Mononuclear cell (primary cell): ENCODE measurements around the gene PTP4A2. TPM values are rescaled to one million over a fixed set of nuclear protein-coding genes. Genes with fewer than 3 reads are reported as not detected.

Source experiments
- H3K27me3 ChIP-seq: 2 replicates; pipeline ENCODE4 v1.6.0; 2011; ENCODE audit warnings: low read length, control low read depth; ENCODE audit not compliant: insufficient read depth
- H3K4me1 ChIP-seq: 2 replicates; pipeline ENCODE4 v1.5.1; 2011; ENCODE audit warnings: mild to moderate bottlenecking, low read length, control low read depth; ENCODE audit not compliant: insufficient read depth
- H3K4me3 ChIP-seq: 2 replicates; pipeline ENCODE4 v1.5.1; 2011; ENCODE audit warnings: mild to moderate bottlenecking, low read length, moderate library complexity
- H3K9me3 ChIP-seq: 2 replicates; pipeline ENCODE4 v1.5.1; 2011; ENCODE audit warnings: low read depth, mild to moderate bottlenecking, control low read depth, low read length
- total RNA-seq: library from RNA; depleted of rRNA; stranded (reverse); fragments of >200 nt; gene quantifications from one replicate; pipeline ENCODE4 v1.2.3, GENCODE V29; 2012

PTP4A2 gene
- total RNA-seq, 1 donor: 729 TPM

DNA sequence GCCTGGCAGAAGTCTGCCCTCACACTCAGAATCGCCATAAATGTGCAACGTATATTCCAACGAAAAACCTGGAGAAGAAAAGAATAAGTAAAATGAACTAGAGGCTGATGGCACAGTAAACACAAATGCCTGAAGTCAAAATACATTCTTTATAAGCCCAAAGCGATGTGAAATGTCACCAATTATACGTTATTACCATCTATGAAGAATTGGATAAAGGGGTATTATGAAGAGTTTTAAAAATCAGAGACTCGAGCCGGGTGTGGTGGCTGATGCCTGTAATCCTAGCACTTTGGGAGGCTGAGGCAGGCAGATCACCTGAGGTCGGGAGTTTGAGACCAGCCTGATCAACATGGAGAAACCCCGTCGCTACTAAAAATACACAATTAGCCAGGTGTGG lies 18.6 kb downstream of the PTP4A2 start:
- no peak overlapping the region for H3K4me3 ChIP-seq
- peaks cover 49% of the 10 kb centered on the region for H3K4me1 ChIP-seq
- H3K27me3 ChIP-seq: no peaks in the 10 kb centered on the region
- H3K9me3 ChIP-seq: no peaks in the 10 kb centered on the region

GRCh38 chr1:31915438-31915837 lies 22.7 kb downstream of the PTP4A2 start:
- no peaks in the 10 kb centered on the region for H3K9me3 ChIP-seq
- no peaks in the 10 kb centered on the region for H3K27me3 ChIP-seq
- no peak overlapping the region for H3K4me3 ChIP-seq
- peaks cover 26% of the 10 kb centered on the region for H3K4me1 ChIP-seq

DNA sequence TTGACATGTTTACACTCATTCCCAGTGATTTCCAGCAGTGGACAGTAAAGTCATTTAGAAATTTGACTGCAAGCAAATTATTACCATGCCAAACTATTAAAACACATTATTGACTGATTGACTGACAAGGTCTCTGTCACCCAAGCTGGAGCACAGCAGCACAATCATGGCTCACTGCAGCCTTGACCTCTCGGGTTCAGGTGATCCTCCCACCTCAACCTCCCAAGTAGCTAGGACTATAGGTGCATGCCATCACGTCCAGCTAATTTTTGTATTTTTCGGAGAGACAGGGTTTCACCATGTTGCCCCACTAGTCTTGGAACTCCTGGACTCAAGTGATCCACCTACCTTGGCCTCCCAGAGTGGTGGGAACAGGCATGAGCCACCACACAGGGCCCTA lies 24.2 kb downstream of the PTP4A2 start:
- Histone ChIP-seq H3K4me1 (peaks cover 22% of the 10 kb centered on the region), H3K4me3 (no peak overlapping the region), H3K27me3 (no peaks in the 10 kb centered on the region), H3K9me3 (no peaks in the 10 kb centered on the region)

GRCh38 chr1:31912839-31913239 lies 25.3 kb downstream of the PTP4A2 start:
- Histone ChIP-seq H3K27me3 (no peaks in the 10 kb centered on the region), H3K4me1 (peaks cover 19% of the 10 kb centered on the region), H3K4me3 (no peak overlapping the region), H3K9me3 (no peaks in the 10 kb centered on the region)

GRCh38 chr1:31911994-31912780 lies 26.0 kb downstream of the PTP4A2 start:
- Histone ChIP-seq H3K4me3 (no peak overlapping the region), H3K27me3 (no peaks in the 10 kb centered on the region), H3K4me1 (peaks cover 20% of the 10 kb centered on the region), H3K9me3 (no peaks in the 10 kb centered on the region)

DNA sequence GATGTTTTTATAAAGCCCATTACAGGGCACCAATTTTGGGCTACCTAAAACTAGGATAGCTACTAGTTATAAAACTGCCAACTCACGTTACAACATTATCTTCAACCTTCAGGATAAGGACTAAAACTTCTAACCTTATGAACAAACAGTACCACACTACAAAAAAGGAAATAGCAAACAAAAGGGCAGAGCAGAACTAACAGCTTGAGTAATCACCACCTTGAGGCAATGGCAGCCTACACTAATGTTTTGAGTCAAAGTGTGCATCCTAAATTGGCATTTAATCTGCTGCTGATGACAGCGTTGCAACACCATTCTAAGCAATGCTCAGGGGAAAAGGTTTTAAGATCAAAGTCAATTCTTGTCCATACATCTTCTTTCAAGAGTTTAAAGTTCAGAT lies 27.2 kb downstream of the PTP4A2 start:
- H3K9me3 ChIP-seq: no peaks in the 10 kb centered on the region
- no peak overlapping the region for H3K4me3 ChIP-seq
- H3K4me1 ChIP-seq: peaks cover 29% of the 10 kb centered on the region
- H3K27me3 ChIP-seq: no peaks in the 10 kb centered on the region

DNA sequence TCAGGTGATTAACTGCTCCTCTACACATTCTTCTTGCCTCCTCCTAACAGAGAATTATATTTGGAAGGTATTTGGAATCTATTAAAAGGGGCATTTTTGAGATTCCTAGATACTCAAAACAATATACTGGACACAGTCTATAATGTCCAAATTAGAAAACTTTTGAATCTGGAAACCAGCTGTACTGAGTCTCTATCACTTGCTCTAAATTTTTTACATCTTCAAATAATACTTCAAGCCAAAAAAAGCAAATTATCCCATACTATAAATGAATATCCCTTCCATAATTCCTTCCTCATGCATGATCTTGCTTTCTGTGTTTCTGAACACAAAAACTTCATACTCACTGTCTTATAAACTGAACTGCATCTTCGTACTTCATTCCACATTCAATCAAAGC lies 28.5 kb downstream of the PTP4A2 start:
- Histone ChIP-seq H3K4me3 (no peak overlapping the region), H3K9me3 (no peaks in the 10 kb centered on the region), H3K27me3 (no peaks in the 10 kb centered on the region), H3K4me1 (peaks cover 36% of the 10 kb centered on the region)

- H3K9me3 ChIP-seq: no peaks in the 10 kb centered on the region
- H3K4me3 ChIP-seq: no peak overlapping the region
- H3K4me1 ChIP-seq: peaks cover 59% of the 10 kb centered on the region
- H3K27me3 ChIP-seq: no peaks in the 10 kb centered on the region
Observed at GRCh38 chr1:31906557-31906956, 31.6 kb downstream of the PTP4A2 start.

DNA sequence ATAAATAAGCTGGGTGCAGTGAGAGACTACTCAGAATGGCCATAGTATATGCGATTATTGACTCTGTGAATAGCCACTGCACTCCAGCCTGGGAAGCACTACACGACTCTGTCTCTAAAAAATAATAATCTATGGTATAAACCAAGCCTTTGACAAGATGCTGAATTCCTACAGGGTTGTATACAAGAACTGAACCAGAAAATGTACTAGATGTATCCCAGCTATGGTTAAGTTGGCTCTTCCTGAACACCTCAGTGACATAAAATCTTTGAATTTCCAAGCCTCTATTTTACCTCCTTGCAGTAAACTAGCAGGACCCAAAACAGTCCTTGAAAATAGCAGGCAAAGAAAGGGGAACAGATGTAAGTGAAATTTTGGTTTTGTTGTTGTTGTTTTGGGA lies 32.5 kb downstream of the PTP4A2 start:
- H3K4me1 ChIP-seq: peaks cover 59% of the 10 kb centered on the region

GRCh38 chr1:31905093-31905509 lies 33.1 kb downstream of the PTP4A2 start:
- no peak overlapping the region for H3K4me3 ChIP-seq
- no peaks in the 10 kb centered on the region for H3K9me3 ChIP-seq
- peaks cover 64% of the 10 kb centered on the region for H3K4me1 ChIP-seq
- H3K27me3 ChIP-seq: no peaks in the 10 kb centered on the region

More for the DNA sequence above, 32.5 kb downstream of the PTP4A2 start:
- Histone ChIP-seq H3K27me3 (no peaks in the 10 kb centered on the region), H3K4me3 (no peak overlapping the region), H3K9me3 (no peaks in the 10 kb centered on the region)

- Histone ChIP-seq H3K9me3 (no peaks in the 10 kb centered on the region), H3K27me3 (no peaks in the 10 kb centered on the region), H3K4me1 (peaks cover 64% of the 10 kb centered on the region), H3K4me3 (no peak overlapping the region)
Observed at GRCh38 chr1:31904339-31905092, 33.7 kb downstream of the PTP4A2 start.

GRCh38 chr1:31902510-31902860 lies 35.7 kb downstream of the PTP4A2 start:
- no peak overlapping the region for H3K4me3 ChIP-seq
- peaks cover 64% of the 10 kb centered on the region for H3K4me1 ChIP-seq
- no peaks in the 10 kb centered on the region for H3K27me3 ChIP-seq
- H3K9me3 ChIP-seq: no peaks in the 10 kb centered on the region

GRCh38 chr1:31901838-31902509 lies 36.2 kb downstream of the PTP4A2 start:
- Histone ChIP-seq H3K27me3 (no peaks in the 10 kb centered on the region), H3K4me1 (peaks cover 61% of the 10 kb centered on the region), H3K4me3 (no peak overlapping the region), H3K9me3 (no peaks in the 10 kb centered on the region)

DNA sequence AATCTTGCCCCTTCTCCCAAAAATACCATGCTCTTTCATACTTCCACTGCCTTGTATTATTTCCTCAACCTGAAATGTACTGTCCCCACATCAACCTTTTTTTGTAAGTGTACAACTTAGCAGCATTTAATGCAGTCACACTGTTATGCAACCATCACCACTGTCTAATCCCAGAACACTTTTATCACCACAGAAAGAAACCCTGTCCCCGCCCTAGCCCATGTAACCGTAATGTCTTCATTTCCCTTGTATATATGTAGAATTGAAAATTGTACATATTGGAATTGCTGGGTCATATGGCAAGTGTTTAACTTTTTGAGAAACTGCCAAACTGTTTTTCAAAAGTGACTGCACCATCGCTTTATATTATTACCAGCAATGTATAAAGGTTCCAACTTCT lies 37.4 kb downstream of the PTP4A2 start:
- no peaks in the 10 kb centered on the region for H3K9me3 ChIP-seq

GRCh38 chr1:31897526-31898100 lies 40.6 kb downstream of the PTP4A2 start:
- Histone ChIP-seq H3K4me1 (peaks cover 23% of the 10 kb centered on the region), H3K9me3 (no peaks in the 10 kb centered on the region), H3K27me3 (no peaks in the 10 kb centered on the region), H3K4me3 (no peak overlapping the region)

More for the DNA sequence above, 37.4 kb downstream of the PTP4A2 start:
- peaks cover 53% of the 10 kb centered on the region for H3K4me1 ChIP-seq
- no peak overlapping the region for H3K4me3 ChIP-seq
- H3K27me3 ChIP-seq: no peaks in the 10 kb centered on the region
